Adrenal gland (tissue), 5 donors: ENCODE measurements around the gene PCSK6.

Source experiments
- POLR2A ChIP-seq, 2 donors: fragments of 450-650 bp; IDR thresholded peaks; one replicate each; pipeline ENCODE4 v1.6.1; 2017; ENCODE audit warnings: antibody characterized with exemption in 2 of 2, mild to moderate bottlenecking in 2 of 2, moderate library complexity in 1 of 2
- TF ChIP-seq, protein P1 (sequence below), 6 experiments: fragments of 450-650 bp in 4 of 6; fragments of 200-600 bp in 2 of 6; sonication (generic) in 1 of 6; IDR thresholded peaks; 1 replicate in 5 of 6; 2 replicates in 1 of 6; pipeline versions ENCODE4 v1.5.1 to v1.8.0; 2016 to 2021; ENCODE audit warnings: antibody characterized with exemption in 6 of 6, mild to moderate bottlenecking in 2 of 6, moderate library complexity in 1 of 6
- donor health status: DM: no; HTN: no; CAD: no.

DNA sequence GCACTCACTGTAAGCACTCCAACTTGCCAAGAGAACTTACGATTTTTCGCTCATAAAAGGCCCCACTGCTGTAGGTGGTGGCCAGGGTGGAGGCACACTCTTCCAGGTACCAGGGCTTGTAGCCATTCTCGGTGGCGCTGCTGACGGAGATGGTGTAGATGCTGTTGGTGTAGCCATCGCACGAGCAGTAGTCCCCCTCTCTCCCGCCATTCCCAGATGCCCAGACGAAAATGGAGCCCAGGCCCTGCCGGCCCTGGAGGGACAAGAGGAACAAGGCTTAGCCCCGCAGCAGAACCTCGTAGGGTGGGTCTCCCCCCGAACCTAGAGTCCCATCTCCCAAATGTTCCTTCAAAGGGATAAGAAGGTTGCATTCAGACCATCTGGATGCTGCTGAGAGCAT lies 96.3 kb downstream of the PCSK6 start:
- TF ChIP-seq, protein P1, sequence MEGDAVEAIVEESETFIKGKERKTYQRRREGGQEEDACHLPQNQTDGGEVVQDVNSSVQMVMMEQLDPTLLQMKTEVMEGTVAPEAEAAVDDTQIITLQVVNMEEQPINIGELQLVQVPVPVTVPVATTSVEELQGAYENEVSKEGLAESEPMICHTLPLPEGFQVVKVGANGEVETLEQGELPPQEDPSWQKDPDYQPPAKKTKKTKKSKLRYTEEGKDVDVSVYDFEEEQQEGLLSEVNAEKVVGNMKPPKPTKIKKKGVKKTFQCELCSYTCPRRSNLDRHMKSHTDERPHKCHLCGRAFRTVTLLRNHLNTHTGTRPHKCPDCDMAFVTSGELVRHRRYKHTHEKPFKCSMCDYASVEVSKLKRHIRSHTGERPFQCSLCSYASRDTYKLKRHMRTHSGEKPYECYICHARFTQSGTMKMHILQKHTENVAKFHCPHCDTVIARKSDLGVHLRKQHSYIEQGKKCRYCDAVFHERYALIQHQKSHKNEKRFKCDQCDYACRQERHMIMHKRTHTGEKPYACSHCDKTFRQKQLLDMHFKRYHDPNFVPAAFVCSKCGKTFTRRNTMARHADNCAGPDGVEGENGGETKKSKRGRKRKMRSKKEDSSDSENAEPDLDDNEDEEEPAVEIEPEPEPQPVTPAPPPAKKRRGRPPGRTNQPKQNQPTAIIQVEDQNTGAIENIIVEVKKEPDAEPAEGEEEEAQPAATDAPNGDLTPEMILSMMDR (IDR thresholded peaks at IDR 0.05) = no peak
- no peak for TF ChIP-seq POLR2A (IDR thresholded peaks at IDR 0.05)
